ENCODE measurements around the gene SLC25A33. TPM values are rescaled to one million over a fixed set of nuclear protein-coding genes. Genes with fewer than 3 reads are reported as not detected.

Gene SLC25A33
- total RNA-seq, 1 experiment from 2014 or later, result 8.1 TPM

DNA sequence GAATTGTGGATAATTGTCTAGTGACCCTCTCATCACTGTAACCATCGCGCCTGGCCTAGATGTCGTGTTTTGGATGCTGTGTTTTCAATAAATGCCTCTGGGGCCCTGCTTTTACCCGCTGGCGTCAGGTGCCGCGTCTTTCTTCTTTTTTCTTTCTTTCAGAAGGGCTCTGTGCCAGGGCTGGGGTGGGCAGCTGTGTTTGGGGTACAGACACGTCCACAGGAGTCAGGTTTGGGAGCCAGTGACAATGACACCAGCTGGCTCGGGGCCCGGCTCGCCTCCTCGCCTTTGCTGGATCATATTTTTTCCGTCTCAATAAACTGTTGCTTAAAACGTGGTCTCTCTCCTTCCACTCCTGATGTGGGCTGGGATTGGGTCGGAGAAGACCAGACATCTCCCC lies 65.6 kb downstream of the SLC25A33 start:
- H3K36me3 Mint-ChIP-seq (ENCODE audit: insufficient read depth, unreplicated experiment), result peaks cover 17% of the 10 kb centered on the region
- no peak overlapping the region for H3K4me3 Mint-ChIP-seq (ENCODE audit: unreplicated experiment)
- no peak overlapping the region for H3K27ac Mint-ChIP-seq (ENCODE audit: low read depth, unreplicated experiment)
- BruUV-seq (replicated peaks), result no TSS peak
- ChIA-PET CTCF (no interaction called here), POLR2A (no interaction called here)
- H3K27me3 Mint-ChIP-seq (ENCODE audit: insufficient read depth, unreplicated experiment), result no peaks in the 10 kb centered on the region
- TF ChIP-seq CTCF (IDR thresholded peaks at IDR 0.05; ENCODE audit: unreplicated experiment), result no peak
- no peaks in the 10 kb centered on the region for H3K4me1 Mint-ChIP-seq (ENCODE audit: insufficient read depth, unreplicated experiment)
- intact Hi-C loops (cut with micrococcal nuclease), result no loop called here
- DNase-seq (ENCODE audit: unreplicated experiment), result no peak
- no peaks in the 10 kb centered on the region for H3K9me3 Mint-ChIP-seq (ENCODE audit: unreplicated experiment)

GRCh38 chr1:9605946-9606455 lies 66.7 kb downstream of the SLC25A33 start:
- no peaks in the 10 kb centered on the region for H3K27me3 Mint-ChIP-seq (ENCODE audit: insufficient read depth, unreplicated experiment)
- no peak for DNase-seq (ENCODE audit: unreplicated experiment)
- ChIA-PET POLR2A (no interaction called here), CTCF (interaction anchor here (0.7 kb wide), 1 partner anchor 11 kb away, joined by 3 read pairs; no protein-coding TSS in a partner anchor)
- no peak overlapping the region for H3K4me3 Mint-ChIP-seq (ENCODE audit: unreplicated experiment)
- no peaks in the 10 kb centered on the region for H3K4me1 Mint-ChIP-seq (ENCODE audit: insufficient read depth, unreplicated experiment)
- intact Hi-C loops (cut with micrococcal nuclease), result no loop called here
- peaks cover 15% of the 10 kb centered on the region for H3K36me3 Mint-ChIP-seq (ENCODE audit: insufficient read depth, unreplicated experiment)
- H3K9me3 Mint-ChIP-seq (ENCODE audit: unreplicated experiment), result no peaks in the 10 kb centered on the region
- H3K27ac Mint-ChIP-seq (ENCODE audit: low read depth, unreplicated experiment), result no peak overlapping the region
- no TSS peak for BruUV-seq (replicated peaks)
- TF ChIP-seq CTCF (IDR thresholded peaks at IDR 0.05; ENCODE audit: unreplicated experiment), result no peak

DNA sequence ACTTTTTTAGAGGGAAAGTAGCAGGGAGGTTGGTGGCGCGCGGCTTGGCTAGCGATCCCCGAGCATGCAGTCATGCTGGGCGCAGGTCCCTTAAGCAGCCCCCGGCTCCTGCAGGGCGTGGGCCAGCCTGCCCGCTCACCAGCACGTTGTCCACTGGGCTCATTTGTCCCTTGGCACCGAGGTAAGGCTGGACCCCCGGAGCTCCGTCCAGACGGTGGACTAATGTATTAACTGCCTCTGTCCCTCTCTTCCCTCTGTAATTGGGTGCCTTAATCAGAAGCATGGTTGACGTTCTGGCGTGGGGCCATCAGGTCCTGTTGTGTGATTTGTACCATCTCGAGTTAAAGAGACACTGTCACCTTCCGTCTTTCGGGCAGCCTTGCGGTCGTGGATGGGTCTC lies 67.2 kb downstream of the SLC25A33 start:
- no peak for DNase-seq (ENCODE audit: unreplicated experiment)
- H3K27ac Mint-ChIP-seq (ENCODE audit: low read depth, unreplicated experiment), result no peak overlapping the region
- intact Hi-C loops (cut with micrococcal nuclease), result no loop called here
- TF ChIP-seq CTCF (IDR thresholded peaks at IDR 0.05; ENCODE audit: unreplicated experiment), result no peak
- H3K4me1 Mint-ChIP-seq (ENCODE audit: insufficient read depth, unreplicated experiment), result no peaks in the 10 kb centered on the region
- H3K4me3 Mint-ChIP-seq (ENCODE audit: unreplicated experiment), result no peak overlapping the region
- ChIA-PET POLR2A (no interaction called here), CTCF (interaction anchor here (0.7 kb wide), 1 partner anchor 11 kb away, joined by 3 read pairs; no protein-coding TSS in a partner anchor)
- no peaks in the 10 kb centered on the region for H3K27me3 Mint-ChIP-seq (ENCODE audit: insufficient read depth, unreplicated experiment)
- peaks cover 15% of the 10 kb centered on the region for H3K36me3 Mint-ChIP-seq (ENCODE audit: insufficient read depth, unreplicated experiment)
- no peaks in the 10 kb centered on the region for H3K9me3 Mint-ChIP-seq (ENCODE audit: unreplicated experiment)
- no TSS peak for BruUV-seq (replicated peaks)

DNA sequence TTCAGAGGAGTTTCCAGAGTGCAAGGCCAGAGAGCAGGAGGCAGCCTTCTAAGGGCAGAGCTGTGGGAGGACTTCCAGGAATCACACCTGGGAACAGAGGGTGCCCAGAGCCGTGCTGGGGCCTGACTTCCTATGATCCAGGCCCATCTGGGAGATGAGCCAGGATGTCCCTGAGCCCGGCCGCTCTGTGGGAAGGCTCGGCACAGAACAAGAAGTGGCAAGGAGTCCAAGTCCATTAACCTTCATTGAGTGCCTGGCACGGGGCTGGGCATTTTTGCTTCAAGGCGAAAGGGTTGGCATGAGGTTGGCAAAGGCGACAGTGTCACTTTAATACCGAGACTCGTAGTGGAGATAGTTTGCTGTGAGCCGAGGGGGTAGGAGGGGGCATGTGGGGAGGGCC lies 67.7 kb downstream of the SLC25A33 start:
- Mint-ChIP-seq H3K4me1 (ENCODE audit: insufficient read depth, unreplicated experiment) (no peaks in the 10 kb centered on the region), H3K27ac (ENCODE audit: low read depth, unreplicated experiment) (no peak overlapping the region), H3K27me3 (ENCODE audit: insufficient read depth, unreplicated experiment) (no peaks in the 10 kb centered on the region), H3K4me3 (ENCODE audit: unreplicated experiment) (no peak overlapping the region), H3K9me3 (ENCODE audit: unreplicated experiment) (no peaks in the 10 kb centered on the region), H3K36me3 (ENCODE audit: insufficient read depth, unreplicated experiment) (peaks cover 15% of the 10 kb centered on the region)
- ChIA-PET CTCF (interaction anchor here (1.0 kb wide), 1 partner anchor 10 kb away, joined by 3 read pairs; no protein-coding TSS in a partner anchor), POLR2A (no interaction called here)
- DNase-seq (ENCODE audit: unreplicated experiment), result no peak
- no peak for TF ChIP-seq CTCF (IDR thresholded peaks at IDR 0.05; ENCODE audit: unreplicated experiment)
- intact Hi-C loops (cut with micrococcal nuclease), result no loop called here
- no TSS peak for BruUV-seq (replicated peaks)

Data from MCF 10A (cell line).